ENCODE measurements around the gene CARNS1.

- no peak for TF ChIP-seq CTCF (conservative IDR thresholded peaks at IDR 0.05 in 1 of 2, IDR thresholded peaks at IDR 0.05 in 1 of 2; ENCODE audit: low read depth in 1 of 2, low read length in 2 of 2)
- no peak for TF ChIP-seq EZH2 (IDR thresholded peaks at IDR 0.05; ENCODE audit: low read length, missing control alignments)
Observed at GRCh38 chr11:67371911-67372320, 43.6 kb upstream of the CARNS1 start.

Measured in fibroblast of lung (primary cell).